LNCaP clone FGC (cell line): ENCODE results near the gene RNF123.
"Not testable (repeated sequence)": the region's sequence is repeated elsewhere in the genome, so short reads cannot be mapped to it uniquely, and the experiment has no call there.

Source experiments
- DNase-seq: peaks from one replicate; pipeline ENCODE4 v3.0.0-alpha.2; 2011; ENCODE audit warnings: low read depth
- H3K4me3 ChIP-seq: 2 replicates; pipeline ENCODE4 v1.5.1; 2011; ENCODE audit warnings: mild to moderate bottlenecking, low read depth, low read length, control low read depth
- TF ChIP-seq, protein P1 (sequence below): IDR thresholded peaks from 2 replicates; pipeline ENCODE4 v1.5.1; 2012; ENCODE audit warnings: mild to moderate bottlenecking; ENCODE audit not compliant: control insufficient read depth, insufficient read depth; ENCODE audit errors: extremely low read depth

The RNF123 gene

DNA sequence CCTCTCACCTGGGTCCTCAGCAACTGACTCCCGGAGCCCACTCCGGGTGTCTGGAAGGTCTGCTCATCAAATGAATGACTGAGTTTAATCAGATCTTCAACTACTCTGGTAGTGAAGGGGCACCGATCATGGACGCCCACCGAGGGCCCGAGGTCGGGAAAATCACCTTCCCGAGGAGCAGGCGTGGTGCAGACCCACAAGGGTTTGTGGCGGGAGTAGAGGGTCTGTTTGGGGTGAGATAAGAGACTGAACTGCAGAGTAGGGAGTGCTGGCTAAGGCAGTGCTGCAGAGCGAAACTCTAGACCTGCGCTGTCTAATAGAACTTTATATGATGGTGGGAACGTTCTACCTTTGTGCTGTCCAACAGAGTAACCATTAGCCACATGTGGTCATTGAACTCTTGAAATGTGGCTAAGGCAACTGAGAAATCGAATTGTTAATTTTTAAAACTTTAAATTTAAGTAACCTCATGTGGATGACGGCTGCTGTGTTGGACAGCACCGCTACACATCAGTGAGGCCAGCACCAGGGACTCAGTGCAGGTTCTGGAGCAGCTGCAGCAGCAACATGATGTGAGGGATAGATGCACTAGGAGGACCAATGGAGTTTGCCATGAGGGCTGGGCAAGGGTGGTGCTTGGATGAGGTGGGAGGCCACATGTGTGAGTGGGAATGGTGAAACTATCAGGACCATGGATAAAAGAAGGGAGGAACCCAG is 709 bp downstream of the RNF123 start:
- peak overlapping the region; percentile 92 for H3K4me3 ChIP-seq
- not testable (repeated sequence) for DNase-seq

DNA sequence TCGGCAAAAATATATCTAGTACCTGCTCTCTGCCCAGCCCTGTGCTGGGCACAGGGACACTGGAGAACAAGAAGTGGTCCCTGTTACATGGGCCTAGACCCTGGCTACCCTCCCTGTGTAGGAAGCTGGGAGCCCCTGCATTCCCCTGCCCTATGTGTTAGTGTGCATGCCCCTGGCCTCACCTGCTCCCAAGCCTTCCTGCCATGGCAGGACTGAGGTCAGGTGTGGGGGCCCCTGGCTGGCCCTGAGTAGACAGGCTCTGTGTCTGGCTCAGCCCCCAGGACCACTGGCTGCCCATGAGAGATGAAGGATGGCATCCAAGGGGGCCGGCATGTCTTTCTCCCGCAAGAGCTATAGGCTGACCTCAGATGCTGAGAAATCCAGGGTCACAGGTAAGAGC is 1.5 kb downstream of the RNF123 start:
- DNase-seq, result not testable (repeated sequence)
- H3K4me3 ChIP-seq, result peak overlapping the region; percentile 92

DNA sequence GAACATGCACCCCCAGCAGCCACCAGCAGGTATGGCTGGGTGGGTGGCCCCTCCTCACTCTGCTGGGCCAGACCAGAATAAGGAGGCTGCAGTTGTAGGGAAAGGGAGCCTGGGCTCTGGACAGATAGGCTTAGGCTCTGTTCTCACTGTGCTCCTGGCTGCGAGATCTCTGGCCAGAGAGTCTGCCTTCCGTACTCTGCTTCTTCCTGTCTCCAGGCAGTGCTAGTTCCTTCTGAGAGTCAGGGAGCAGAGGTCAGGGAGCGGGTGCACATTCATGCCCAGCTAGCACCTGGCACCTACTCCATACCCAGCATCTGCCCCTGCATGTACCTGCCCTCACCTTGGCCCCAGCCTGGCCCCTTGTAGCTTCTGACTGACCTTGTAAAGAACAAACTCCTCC is 2.1 kb downstream of the RNF123 start:
- not testable (repeated sequence) for DNase-seq, H3K4me3 ChIP-seq

DNA sequence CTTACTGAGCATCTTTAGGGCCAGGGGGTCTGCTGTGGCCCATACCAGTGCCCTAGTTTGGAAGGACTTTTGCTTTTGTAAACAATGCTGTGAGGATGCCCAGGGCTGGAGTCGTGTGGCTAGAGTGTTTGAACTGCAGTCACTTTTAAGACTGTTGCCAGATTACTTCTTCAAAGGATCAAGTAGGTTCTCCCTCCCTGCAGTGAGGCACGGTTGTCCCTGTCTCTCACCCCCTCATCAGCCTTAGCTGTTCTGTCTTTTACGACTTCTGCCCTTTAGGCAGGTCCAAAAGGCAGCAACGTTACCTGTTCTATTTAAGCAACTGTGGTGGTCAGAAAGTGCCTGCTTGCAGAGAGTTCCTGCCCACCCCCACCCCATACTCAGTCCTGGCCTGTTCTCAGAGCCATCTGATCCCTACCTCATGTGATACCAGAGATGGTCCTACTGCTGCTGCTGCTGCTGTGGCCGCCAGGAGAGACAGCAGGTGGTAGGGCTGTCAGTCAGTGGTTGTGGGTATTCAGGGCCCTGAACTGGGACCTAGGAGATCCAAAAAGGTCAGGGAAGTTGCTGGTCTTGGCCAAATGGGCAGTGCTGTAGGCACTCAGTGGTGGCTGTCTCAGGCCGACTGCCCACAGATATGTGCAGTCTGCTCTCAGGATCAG is 5.2 kb downstream of the RNF123 start:
- DNase-seq, H3K4me3 ChIP-seq: not testable (repeated sequence)

DNA sequence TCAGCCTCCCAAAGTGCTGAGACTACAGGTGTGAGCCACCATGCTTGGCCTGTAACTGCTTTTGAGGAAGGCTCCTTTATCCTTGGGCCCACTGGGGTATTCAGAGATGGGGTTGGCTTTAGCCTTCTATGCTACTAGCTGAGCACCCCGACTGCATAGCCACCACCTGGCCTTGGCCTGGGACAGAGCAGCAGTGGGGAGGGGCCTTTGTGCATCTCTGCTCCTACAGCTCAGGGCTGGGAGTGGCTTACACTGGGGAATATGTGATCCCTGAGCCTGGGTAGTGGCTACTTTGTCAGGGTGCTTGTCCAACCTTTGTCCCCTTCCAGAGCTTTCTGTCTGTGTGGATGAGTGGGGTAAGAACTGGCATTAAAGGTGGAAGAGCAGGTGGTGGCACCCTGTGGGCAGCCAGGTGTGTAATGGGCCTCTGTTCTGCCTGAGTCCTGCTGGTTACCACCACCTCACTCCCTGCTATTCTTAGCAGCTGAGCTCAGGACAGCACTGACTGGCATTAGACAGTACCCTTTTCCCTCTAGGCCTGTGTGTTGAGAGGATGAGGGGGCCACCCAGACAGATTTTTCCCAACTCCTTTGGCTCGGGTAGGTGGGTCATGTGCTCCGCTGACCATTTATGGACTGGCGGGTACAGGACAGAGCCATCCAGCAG is 6.1 kb downstream of the RNF123 start:
- not testable (repeated sequence) for H3K4me3 ChIP-seq, DNase-seq

DNA sequence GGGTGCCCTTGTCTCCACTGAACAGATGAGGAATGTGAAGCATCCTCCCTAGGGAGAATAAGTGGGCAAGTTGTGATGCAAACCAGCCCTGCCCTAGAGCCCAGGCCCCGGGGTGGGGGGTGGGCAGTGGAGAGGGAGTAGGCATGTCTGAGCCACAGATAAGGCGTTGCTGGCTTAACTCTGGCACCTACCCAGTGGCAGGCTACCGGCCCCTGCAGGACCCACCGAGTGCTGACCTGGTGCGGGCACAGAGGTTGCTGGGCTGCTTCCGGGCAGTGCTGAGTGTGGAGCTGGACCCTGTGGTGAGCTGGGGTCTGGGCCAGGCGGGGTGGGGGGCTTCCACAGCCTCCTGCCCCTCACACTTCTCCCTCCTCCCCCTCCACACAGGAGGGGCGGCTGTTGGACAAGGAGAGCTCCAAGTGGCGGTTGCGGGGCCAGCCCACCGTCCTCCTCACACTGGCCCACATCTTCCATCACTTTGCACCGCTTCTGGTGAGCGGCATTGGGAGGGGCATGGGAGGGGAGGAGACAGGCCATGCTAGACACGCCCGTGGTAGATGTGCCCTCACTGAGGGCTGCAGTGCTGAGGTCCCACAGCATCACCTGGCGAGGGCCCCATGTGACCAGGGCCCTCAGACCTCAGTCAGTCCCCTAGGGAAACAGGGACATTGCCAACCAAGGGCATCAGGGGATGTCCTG is 10.1 kb downstream of the RNF123 start:
- no peak for DNase-seq

DNA sequence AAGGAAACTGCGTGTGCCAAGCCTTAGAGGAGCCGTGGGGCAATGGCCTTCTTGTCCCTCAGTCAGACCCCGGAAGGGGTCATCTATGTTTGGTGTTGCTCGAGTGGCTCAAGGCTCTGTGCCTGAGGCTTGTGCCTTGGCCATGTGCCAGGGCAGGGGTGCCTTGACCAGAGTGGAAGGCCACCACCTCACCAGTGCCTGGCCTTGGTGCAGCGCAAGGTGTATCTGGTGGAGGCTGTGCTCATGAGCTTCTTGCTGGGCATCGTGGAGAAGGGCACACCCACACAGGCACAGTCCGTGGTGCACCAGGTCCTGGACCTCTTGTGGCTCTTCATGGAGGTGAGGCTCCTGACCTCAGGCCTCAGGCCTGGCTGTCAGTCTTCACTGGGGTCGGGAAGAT is 10.7 kb downstream of the RNF123 start:
- TF ChIP-seq, protein P1, sequence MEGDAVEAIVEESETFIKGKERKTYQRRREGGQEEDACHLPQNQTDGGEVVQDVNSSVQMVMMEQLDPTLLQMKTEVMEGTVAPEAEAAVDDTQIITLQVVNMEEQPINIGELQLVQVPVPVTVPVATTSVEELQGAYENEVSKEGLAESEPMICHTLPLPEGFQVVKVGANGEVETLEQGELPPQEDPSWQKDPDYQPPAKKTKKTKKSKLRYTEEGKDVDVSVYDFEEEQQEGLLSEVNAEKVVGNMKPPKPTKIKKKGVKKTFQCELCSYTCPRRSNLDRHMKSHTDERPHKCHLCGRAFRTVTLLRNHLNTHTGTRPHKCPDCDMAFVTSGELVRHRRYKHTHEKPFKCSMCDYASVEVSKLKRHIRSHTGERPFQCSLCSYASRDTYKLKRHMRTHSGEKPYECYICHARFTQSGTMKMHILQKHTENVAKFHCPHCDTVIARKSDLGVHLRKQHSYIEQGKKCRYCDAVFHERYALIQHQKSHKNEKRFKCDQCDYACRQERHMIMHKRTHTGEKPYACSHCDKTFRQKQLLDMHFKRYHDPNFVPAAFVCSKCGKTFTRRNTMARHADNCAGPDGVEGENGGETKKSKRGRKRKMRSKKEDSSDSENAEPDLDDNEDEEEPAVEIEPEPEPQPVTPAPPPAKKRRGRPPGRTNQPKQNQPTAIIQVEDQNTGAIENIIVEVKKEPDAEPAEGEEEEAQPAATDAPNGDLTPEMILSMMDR, result no peak
- H3K4me3 ChIP-seq, result no peak overlapping the region
- DNase-seq, result no peak

More for the DNA sequence above, 10.1 kb downstream of the RNF123 start:
- H3K4me3 ChIP-seq, result no peak overlapping the region
- TF ChIP-seq, protein P1, result no peak

DNA sequence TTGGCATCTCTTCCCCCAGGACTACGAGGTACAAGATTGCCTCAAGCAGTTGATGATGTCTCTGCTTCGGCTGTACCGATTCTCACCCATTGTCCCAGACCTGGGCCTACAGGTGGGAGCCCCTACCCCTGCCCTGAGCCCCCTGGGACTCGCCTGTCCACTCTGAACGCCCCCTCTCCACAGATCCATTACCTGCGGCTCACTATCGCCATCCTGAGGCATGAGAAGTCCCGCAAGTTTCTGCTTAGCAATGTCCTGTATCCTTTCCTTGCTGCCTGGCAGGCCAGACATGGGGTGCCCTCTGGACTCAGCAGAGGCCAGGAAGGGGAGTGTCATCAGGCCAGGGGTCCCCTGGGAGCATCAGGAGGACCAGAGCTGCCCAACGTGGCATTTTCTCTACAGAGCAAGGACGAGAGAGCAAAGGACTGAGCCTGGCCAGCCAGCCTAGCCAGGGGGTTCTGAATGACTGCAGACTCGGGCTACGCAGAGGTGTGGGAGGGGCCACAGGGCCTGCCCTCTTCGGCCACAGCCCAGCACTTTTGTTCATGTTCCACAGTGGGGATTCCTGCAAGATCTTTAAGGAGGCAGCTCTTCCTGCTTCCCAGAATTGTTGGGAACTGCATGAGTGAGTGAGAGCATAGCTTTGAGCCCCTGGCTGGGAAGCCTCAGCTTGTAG is 11.2 kb downstream of the RNF123 start:
- TF ChIP-seq, protein P1, result no peak
- DNase-seq, result no peak
- H3K4me3 ChIP-seq, result no peak overlapping the region

DNA sequence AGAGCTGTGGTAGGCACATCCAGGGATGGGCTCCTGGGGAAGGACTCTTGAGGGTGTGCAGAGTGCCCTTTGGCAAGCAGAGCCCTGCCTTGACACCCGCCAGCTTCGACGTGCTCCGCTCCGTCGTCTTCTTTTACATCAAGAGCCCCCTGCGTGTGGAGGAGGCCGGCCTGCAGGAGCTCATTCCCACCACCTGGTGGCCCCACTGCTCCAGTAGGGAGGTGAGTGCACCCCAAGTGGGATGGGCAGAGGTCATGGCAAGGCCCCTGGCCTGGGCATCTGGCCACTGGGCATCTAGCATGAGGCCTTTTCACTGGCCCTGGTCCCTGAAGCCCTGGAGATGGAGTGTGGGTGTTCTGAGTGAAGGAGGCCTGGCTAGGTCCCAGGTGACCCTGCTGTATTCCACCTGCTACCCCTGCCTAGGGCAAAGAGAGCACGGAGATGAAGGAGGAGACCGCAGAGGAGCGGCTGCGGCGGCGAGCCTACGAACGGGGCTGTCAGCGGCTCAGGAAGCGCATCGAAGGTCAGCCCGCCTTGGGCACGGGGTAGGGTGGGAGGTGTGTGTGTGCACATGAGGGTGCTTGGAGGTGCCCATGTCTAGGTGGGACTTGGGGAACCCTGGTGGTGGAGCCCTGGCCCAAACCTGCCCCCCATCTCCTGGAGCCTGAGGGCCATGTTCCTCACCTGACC is 12.2 kb downstream of the RNF123 start:
- DNase-seq, result no peak
- H3K4me3 ChIP-seq, result no peak overlapping the region
- TF ChIP-seq, protein P1, result peak; percentile 26
